HPDE6-E6E7 (cell line): ENCODE measurements around the gene TNFRSF25.
"Not testable (repeated sequence)": the region's sequence is repeated elsewhere in the genome, so short reads cannot be mapped to it uniquely, and the experiment has no call there.

Source experiments
- DNase-seq: peaks from one replicate; pipeline ENCODE4 v3.0.0; 2011; ENCODE audit warnings: missing footprints; ENCODE audit errors: extremely low spot score

The TNFRSF25 gene

GRCh38 chr1:6468729-6469461 lies 2.9 kb upstream of the TNFRSF25 start:
- no peak for DNase-seq

- no peak for DNase-seq
Measured at GRCh38 chr1:6467744-6468688, 2.0 kb upstream of the TNFRSF25 start.

- no peak for DNase-seq
Measured at GRCh38 chr1:6467224-6467623, 1.3 kb upstream of the TNFRSF25 start.

GRCh38 chr1:6466751-6467150 lies 778 bp upstream of the TNFRSF25 start:
- DNase-seq = no peak

- no peak for DNase-seq
Measured at GRCh38 chr1:6465461-6466005, 440 bp downstream of the TNFRSF25 start.

- no peak for DNase-seq
Measured at GRCh38 chr1:6464915-6465314, 1.1 kb downstream of the TNFRSF25 start.

- DNase-seq = no peak
Measured at GRCh38 chr1:6464514-6464836, 1.5 kb downstream of the TNFRSF25 start.

- DNase-seq = no peak
Measured at GRCh38 chr1:6463120-6463412, 2.9 kb downstream of the TNFRSF25 start.

- no peak for DNase-seq
Measured at GRCh38 chr1:6462412-6463119, 3.4 kb downstream of the TNFRSF25 start.

- no peak for DNase-seq
Measured at GRCh38 chr1:6461538-6462411, 4.2 kb downstream of the TNFRSF25 start.

GRCh38 chr1:6461051-6461530 lies 4.9 kb downstream of the TNFRSF25 start:
- no peak for DNase-seq

GRCh38 chr1:6460301-6461050 lies 5.5 kb downstream of the TNFRSF25 start:
- no peak for DNase-seq

GRCh38 chr1:6459850-6460265 lies 6.1 kb downstream of the TNFRSF25 start:
- DNase-seq = no peak

GRCh38 chr1:6456800-6457466 lies 9.0 kb downstream of the TNFRSF25 start:
- no peak for DNase-seq

- not testable (repeated sequence) for DNase-seq
Measured at GRCh38 chr1:6455752-6456520, 10.0 kb downstream of the TNFRSF25 start.

- DNase-seq = no peak
Measured at GRCh38 chr1:6454856-6455751, 10.9 kb downstream of the TNFRSF25 start.

- not testable (repeated sequence) for DNase-seq
Measured at GRCh38 chr1:6453895-6454855, 11.8 kb downstream of the TNFRSF25 start.
